ENCODE results near the gene PLPPR2.
A peak's percentile ranks its signal among the peaks of the same experiment; 100 is the strongest.
"Not testable (repeated sequence)": the region's sequence is repeated elsewhere in the genome, so short reads cannot be mapped to it uniquely, and the experiment has no call there.

The PLPPR2 gene

GRCh38 chr19:11373166-11373884 lies 18.1 kb downstream of the PLPPR2 start:
- no peak for DNase-seq

- DNase-seq = peak in 1 of 2 donors; percentile 17
Observed at GRCh38 chr19:11373885-11374432, 18.7 kb downstream of the PLPPR2 start.

- DNase-seq = peak; percentile 100
Observed at GRCh38 chr19:11374433-11375142, 19.4 kb downstream of the PLPPR2 start, which contains the start of gene SWSAP1. TSS of gene SWSAP1 (plus strand) at chr19:11374666. CDS start at chr19:11374681, 15 bp downstream.

GRCh38 chr19:11375143-11375948 lies 20.1 kb downstream of the PLPPR2 start:
- DNase-seq = peak; percentile 23 to 34

- peak; percentile 73 to 76 for DNase-seq
Observed at GRCh38 chr19:11377237-11377636, 22.0 kb downstream of the PLPPR2 start.

- no peak for DNase-seq
Observed at GRCh38 chr19:11377756-11378155, 22.5 kb downstream of the PLPPR2 start.

- peak in 1 of 2 donors; percentile 42 for DNase-seq
Observed at GRCh38 chr19:11378319-11379189, 23.3 kb downstream of the PLPPR2 start.

- not testable (repeated sequence) for DNase-seq
Observed at GRCh38 chr19:11379269-11379845, 24.1 kb downstream of the PLPPR2 start.

- no peak for DNase-seq
Observed at GRCh38 chr19:11379857-11380350, 24.7 kb downstream of the PLPPR2 start.

- DNase-seq = peak; percentile 94 to 95
Observed at GRCh38 chr19:11380653-11381537, 25.7 kb downstream of the PLPPR2 start.

- peak; percentile 46 to 56 for DNase-seq
Observed at GRCh38 chr19:11382898-11383705, 27.9 kb downstream of the PLPPR2 start.

- DNase-seq = no peak
Observed at GRCh38 chr19:11383706-11384048, 28.4 kb downstream of the PLPPR2 start.

GRCh38 chr19:11384778-11385129 lies 29.5 kb downstream of the PLPPR2 start:
- DNase-seq = no peak

- DNase-seq = peak; percentile 66 to 76
Observed at GRCh38 chr19:11387162-11388034, 32.2 kb downstream of the PLPPR2 start.

GRCh38 chr19:11390359-11390758 lies 35.1 kb downstream of the PLPPR2 start:
- DNase-seq = no peak

- no peak for DNase-seq
Observed at GRCh38 chr19:11390933-11391680, 35.9 kb downstream of the PLPPR2 start.

- no peak for DNase-seq
Observed at GRCh38 chr19:11397089-11397610, 41.9 kb downstream of the PLPPR2 start.
